ENCODE measurements around the gene IRX4. TPM values are rescaled to one million over a fixed set of nuclear protein-coding genes. Genes with fewer than 3 reads are reported as not detected.

Gene IRX4
- total and polyA plus RNA-seq, 7 donors = 0.05 to 0.65 (median 0.48) TPM; not detected in 4

- no peaks in the 10 kb centered on the region for H3K4me1 ChIP-seq
- intact Hi-C loops (cut with DNase I) = no loop called here
- ATAC-seq = no peak
- H3K36me3 ChIP-seq (ENCODE audit: insufficient read depth in 1 of 2, low read depth in 1 of 2) = no peaks in the 10 kb centered on the region
- no peak for TF ChIP-seq CTCF (IDR thresholded peaks at IDR 0.05)
- H3K27me3 ChIP-seq (ENCODE audit: insufficient read depth in 3 of 3, low read length in 2 of 3) = peaks cover 0 to 8% (median 2%) of the 10 kb centered on the region in 3 donors
- peak in 1 of 2 donors; percentile 19 for DNase-seq
- H3K9me3 ChIP-seq = no peaks in the 10 kb centered on the region
- H3K4me3 ChIP-seq = no peak overlapping the region
- WGBS, 3 donors = 52 to 60% (median 57%) methylated on average over 8 of the region's 8 CpGs
- no peak overlapping the region for H3K27ac ChIP-seq
Observed at GRCh38 chr5:1907616-1908015, 24.9 kb upstream of the IRX4 start.

GRCh38 chr5:1905108-1905507 lies 22.4 kb upstream of the IRX4 start:
- ATAC-seq (no peak), DNase-seq (no peak)
- no peak overlapping the region for H3K27ac ChIP-seq
- no peak for TF ChIP-seq CTCF (IDR thresholded peaks at IDR 0.05)
- peaks cover 0 to 17% (median 2%) of the 10 kb centered on the region in 3 donors for H3K27me3 ChIP-seq (ENCODE audit: insufficient read depth in 3 of 3, low read length in 2 of 3)
- no peak overlapping the region for H3K4me3 ChIP-seq
- intact Hi-C loops (cut with DNase I) = no loop called here
- no peaks in the 10 kb centered on the region for H3K4me1 ChIP-seq
- 90 to 98% (median 95%) methylated on average over 1 of the region's 1 CpG for WGBS, 3 donors
- no peaks in the 10 kb centered on the region for H3K36me3 ChIP-seq (ENCODE audit: insufficient read depth in 1 of 2, low read depth in 1 of 2)
- no peaks in the 10 kb centered on the region for H3K9me3 ChIP-seq

GRCh38 chr5:1901983-1902382 lies 19.3 kb upstream of the IRX4 start:
- H3K4me3 ChIP-seq = no peak overlapping the region
- intact Hi-C loops (cut with DNase I) = no loop called here
- TF ChIP-seq CTCF (IDR thresholded peaks at IDR 0.05) = no peak

GRCh38 chr5:1901061-1901460 lies 18.3 kb upstream of the IRX4 start:
- 23 to 42% (median 30%) methylated on average over 5 of the region's 5 CpGs for WGBS, 3 donors
- H3K27ac ChIP-seq = no peak overlapping the region
- ATAC-seq (no peak), DNase-seq (no peak)
- intact Hi-C loops (cut with DNase I) = no loop called here
- H3K36me3 ChIP-seq (ENCODE audit: insufficient read depth in 1 of 2, low read depth in 1 of 2) = no peaks in the 10 kb centered on the region
- TF ChIP-seq CTCF (IDR thresholded peaks at IDR 0.05) = no peak
- H3K4me3 ChIP-seq = no peak overlapping the region
- H3K4me1 ChIP-seq = no peaks in the 10 kb centered on the region
- H3K9me3 ChIP-seq = no peaks in the 10 kb centered on the region
- peaks cover 0 to 20% (median 4%) of the 10 kb centered on the region in 3 donors for H3K27me3 ChIP-seq (ENCODE audit: insufficient read depth in 3 of 3, low read length in 2 of 3)

More at GRCh38 chr5:1901983-1902382, 19.3 kb upstream of the IRX4 start:
- no peaks in the 10 kb centered on the region for H3K9me3 ChIP-seq
- 27 to 52% (median 29%) methylated on average over 5 of the region's 5 CpGs for WGBS, 3 donors
- H3K4me1 ChIP-seq = no peaks in the 10 kb centered on the region
- peaks cover 0 to 18% (median 2%) of the 10 kb centered on the region in 3 donors for H3K27me3 ChIP-seq (ENCODE audit: insufficient read depth in 3 of 3, low read length in 2 of 3)
- no peak overlapping the region for H3K27ac ChIP-seq
- DNase-seq = peak in 1 of 2 donors; percentile 6
- ATAC-seq = no peak
- no peaks in the 10 kb centered on the region for H3K36me3 ChIP-seq (ENCODE audit: insufficient read depth in 1 of 2, low read depth in 1 of 2)

GRCh38 chr5:1899201-1899600 lies 16.5 kb upstream of the IRX4 start:
- intact Hi-C loops (cut with DNase I) = no loop called here
- DNase-seq = peak in 1 of 2 donors; percentile 46
- no peak overlapping the region for H3K27ac ChIP-seq
- 72 to 81% (median 73%) methylated on average over 5 of the region's 5 CpGs for WGBS, 3 donors
- no peak for TF ChIP-seq CTCF (IDR thresholded peaks at IDR 0.05)
- no peak for ATAC-seq
- no peaks in the 10 kb centered on the region for H3K9me3 ChIP-seq
- H3K36me3 ChIP-seq (ENCODE audit: insufficient read depth in 1 of 2, low read depth in 1 of 2) = no peaks in the 10 kb centered on the region
- H3K4me3 ChIP-seq = no peak overlapping the region
- peaks cover 0 to 21% (median 5%) of the 10 kb centered on the region in 3 donors for H3K27me3 ChIP-seq (ENCODE audit: insufficient read depth in 3 of 3, low read length in 2 of 3)
- no peaks in the 10 kb centered on the region for H3K4me1 ChIP-seq
